GM15510 (cell line): Measurements from ENCODE around the gene ASB15.

ENCODE experiments used
- POLR2A ChIP-seq: IDR thresholded peaks from 3 replicates; pipeline ENCODE4 v1.6.1; 2011; ENCODE audit warnings: borderline replicate concordance; ENCODE audit not compliant: insufficient read length; ENCODE audit errors: extremely low read depth

Gene ASB15

GRCh38 chr7:123643495-123644441, 42.1 kb downstream of the ASB15 start:
- no peak for TF ChIP-seq POLR2A

GRCh38 chr7:123645516-123645915, 43.9 kb downstream of the ASB15 start:
- TF ChIP-seq POLR2A: no peak

- no peak for TF ChIP-seq POLR2A
Measured at GRCh38 chr7:123647106-123647730, 45.6 kb downstream of the ASB15 start.

GRCh38 chr7:123649964-123650363, 48.3 kb downstream of the ASB15 start:
- no peak for TF ChIP-seq POLR2A

GRCh38 chr7:123650595-123650994, 49.0 kb downstream of the ASB15 start:
- no peak for TF ChIP-seq POLR2A

- TF ChIP-seq POLR2A: no peak
Measured at GRCh38 chr7:123652406-123652805, 50.8 kb downstream of the ASB15 start.

- TF ChIP-seq POLR2A: no peak
Measured at GRCh38 chr7:123653162-123653561, 51.5 kb downstream of the ASB15 start.

- no peak for TF ChIP-seq POLR2A
Measured at GRCh38 chr7:123655614-123656013, 54.0 kb downstream of the ASB15 start, which contains the start of gene LMOD2. TSS of gene LMOD2 (plus strand) at chr7:123655866. CDS start at chr7:123655964, 98 bp downstream.

GRCh38 chr7:123656544-123657303, 55.1 kb downstream of the ASB15 start:
- no peak for TF ChIP-seq POLR2A

- TF ChIP-seq POLR2A: no peak
Measured at GRCh38 chr7:123657304-123657685, 55.7 kb downstream of the ASB15 start.

GRCh38 chr7:123658023-123658422, 56.4 kb downstream of the ASB15 start:
- TF ChIP-seq POLR2A: no peak

GRCh38 chr7:123660514-123661354, 59.1 kb downstream of the ASB15 start:
- TF ChIP-seq POLR2A: no peak

- TF ChIP-seq POLR2A: no peak
Measured at GRCh38 chr7:123661765-123662164, 60.1 kb downstream of the ASB15 start.

- no peak for TF ChIP-seq POLR2A
Measured at GRCh38 chr7:123662293-123662692, 60.7 kb downstream of the ASB15 start.
